H1 (cell line): ENCODE results near the gene CACNA2D1. TPM values are rescaled to one million over a fixed set of nuclear protein-coding genes. Genes with fewer than 3 reads are reported as not detected.

Source experiments
- CTCF ChIA-PET: fragments of 300-600 bp; sonication (Branson Sonifier 250); formaldehyde crosslinking; loops from one replicate; lab custom pipeline; 2021; ENCODE audit not compliant: partially characterized antibody; lab: Charles Lee
- POLR2A ChIA-PET: fragments of 300-600 bp; sonication (Branson Sonifier 250); formaldehyde crosslinking; loops from one replicate; lab custom pipeline; 2021; ENCODE audit warnings: inconsistent platforms; ENCODE audit not compliant: partially characterized antibody; lab: Charles Lee
- DNase-seq, 2 experiments: peaks; one replicate each; pipeline versions ENCODE4 v3.0.0 to v3.0.0-alpha.2; 2010 to 2022; ENCODE audit warnings: low spot score in 2 of 2, low read depth in 1 of 2, mixed read lengths in 1 of 2
- FAIRE-seq: peaks from 2 replicates; lab custom pipeline; 2011; peaks lifted over from hg19 to GRCh38; lab: Jason Lieb, UNC
- H2AFZ ChIP-seq: 2 replicates; pipeline ENCODE4 v1.8.1; 2012; ENCODE audit warnings: low read length, inconsistent platforms
- H2AK5ac ChIP-seq: 2 replicates; pipeline ENCODE4 v1.6.1; 2013; ENCODE audit warnings: low read depth, low read length
- H2BK120ac ChIP-seq: replicated peaks from 2 replicates; pipeline ENCODE3; 2013; ENCODE audit warnings: low read depth, low read length, inconsistent platforms
- H2BK12ac ChIP-seq: 2 replicates; pipeline ENCODE4 v1.6.1; 2013; ENCODE audit warnings: low read depth, low read length
- H2BK15ac ChIP-seq: 2 replicates; pipeline ENCODE4 v1.6.1; 2013; ENCODE audit warnings: low read length
- H2BK20ac ChIP-seq: 2 replicates; pipeline ENCODE4 v1.6.1; 2013; ENCODE audit warnings: low read length
- H2BK5ac ChIP-seq: 2 replicates; pipeline ENCODE4 v1.6.1; 2013; ENCODE audit warnings: low read depth, low read length
- H3K14ac ChIP-seq: 2 replicates; pipeline ENCODE4 v1.6.1; 2013; ENCODE audit warnings: inconsistent platforms; ENCODE audit not compliant: insufficient read length
- H3K18ac ChIP-seq: 2 replicates; pipeline ENCODE4 v1.6.1; 2013; ENCODE audit warnings: low read length; ENCODE audit errors: extremely low read depth
- H3K23ac ChIP-seq: 2 replicates; pipeline ENCODE4 v1.6.1; 2013; ENCODE audit warnings: inconsistent platforms; ENCODE audit not compliant: insufficient read length
- H3K23me2 ChIP-seq: 2 replicates; pipeline ENCODE4 v1.6.1; 2013; ENCODE audit warnings: low read depth, low read length
- H3K27ac ChIP-seq: 2 replicates; pipeline ENCODE4 v1.6.1; 2011; ENCODE audit warnings: low read depth, low read length, inconsistent platforms
- H3K27me3 ChIP-seq, 4 experiments: replicated peaks in 1 of 4; 1 replicate in 1 of 4; 2 replicates in 3 of 4; pipeline versions ENCODE4 v1.6.1 to v1.8.1; 2011 to 2013; ENCODE audit warnings: low read length in 3 of 4, mild to moderate bottlenecking in 3 of 4, inconsistent platforms in 2 of 4, mixed read lengths in 2 of 4, moderate library complexity in 1 of 4; ENCODE audit not compliant: control insufficient read depth in 3 of 4, insufficient read depth in 3 of 4; ENCODE audit errors: extremely low read depth in 1 of 4
- H3K36me3 ChIP-seq, 4 experiments: 2 replicates each; pipeline versions ENCODE4 v1.6.1 to v1.8.1; 2011 to 2013; ENCODE audit warnings: mild to moderate bottlenecking in 4 of 4, low read length in 3 of 4, moderate library complexity in 2 of 4, control low read depth in 1 of 4, inconsistent platforms in 1 of 4; ENCODE audit not compliant: insufficient read depth in 4 of 4, control insufficient read depth in 2 of 4
- H3K4ac ChIP-seq: replicated peaks from 2 replicates; pipeline ENCODE3; 2013; ENCODE audit warnings: low read length, low read depth, mixed read lengths, inconsistent platforms; ENCODE audit not compliant: insufficient read length
- H3K4me1 ChIP-seq, 4 experiments: replicated peaks in 1 of 4; 1 replicate in 1 of 4; 2 replicates in 3 of 4; pipeline versions ENCODE4 v1.6.1 to v1.8.1; 2011 to 2013; ENCODE audit warnings: low read length in 3 of 4, inconsistent platforms in 2 of 4, mixed read lengths in 1 of 4; ENCODE audit not compliant: insufficient read depth in 4 of 4, control insufficient read depth in 3 of 4
- H3K4me2 ChIP-seq, 2 experiments: 2 replicates each; pipeline versions ENCODE4 v1.6.1 to v1.8.1; 2011 to 2013; ENCODE audit warnings: low read depth in 2 of 2, low read length in 2 of 2, control low read depth in 1 of 2, inconsistent platforms in 1 of 2, mild to moderate bottlenecking in 1 of 2; ENCODE audit not compliant: insufficient read depth in 1 of 2
- H3K4me3 ChIP-seq, 4 experiments: fragments of 200-600, 300-600 bp in 1 of 4; sonication (generic), shearing (Covaris generic), sonication (Bioruptor Twin) in 1 of 4; 2 replicates each; pipeline versions ENCODE4 v1.5.1 to v1.8.1; 2011 to 2016; ENCODE audit warnings: low read length in 4 of 4, low read depth in 3 of 4, control low read depth in 2 of 4, inconsistent platforms in 2 of 4, mild to moderate bottlenecking in 2 of 4, mixed read lengths in 1 of 4, moderate library complexity in 1 of 4; ENCODE audit not compliant: insufficient read depth in 2 of 4; ENCODE audit errors: extremely low read depth in 1 of 4
- H3K56ac ChIP-seq: replicated peaks from 2 replicates; pipeline ENCODE3; 2013; ENCODE audit warnings: low read depth, mild to moderate bottlenecking, mixed read lengths, low read length, inconsistent platforms; ENCODE audit not compliant: insufficient read length
- H3K79me1 ChIP-seq: 2 replicates; pipeline ENCODE4 v1.6.1; 2013; ENCODE audit warnings: low read depth, low read length, control low read depth
- H3K79me2 ChIP-seq, 2 experiments: 2 replicates each; pipeline versions ENCODE4 v1.6.1 to v1.8.1; 2012 to 2013; ENCODE audit warnings: low read length in 2 of 2, mild to moderate bottlenecking in 2 of 2, inconsistent platforms in 1 of 2; ENCODE audit not compliant: insufficient read depth in 2 of 2, control insufficient read depth in 1 of 2
- H3K9ac ChIP-seq, 4 experiments: replicated peaks in 1 of 4; 1 replicate in 1 of 4; 2 replicates in 3 of 4; pipeline versions ENCODE4 v1.6.1 to v1.8.1; 2011 to 2013; ENCODE audit warnings: low read depth in 3 of 4, low read length in 3 of 4, control low read depth in 2 of 4, mild to moderate bottlenecking in 2 of 4, moderate library complexity in 2 of 4, inconsistent platforms in 1 of 4; ENCODE audit errors: extremely low read depth in 1 of 4
- H3K9me3 ChIP-seq, 2 experiments: 2 replicates each; pipeline versions ENCODE4 v1.6.1 to v1.8.1; 2012 to 2013; ENCODE audit warnings: mild to moderate bottlenecking in 2 of 2, moderate library complexity in 2 of 2, control low read depth in 1 of 2, inconsistent platforms in 1 of 2, low read depth in 1 of 2, low read length in 1 of 2, mixed read lengths in 1 of 2; ENCODE audit not compliant: insufficient read depth in 2 of 2
- H4K20me1 ChIP-seq, 2 experiments: replicated peaks in 1 of 2; 2 replicates each; pipeline versions ENCODE3 to v1.8.1; 2011 to 2013; ENCODE audit warnings: inconsistent platforms in 2 of 2, low read length in 2 of 2, mild to moderate bottlenecking in 1 of 2; ENCODE audit not compliant: insufficient read depth in 2 of 2, control insufficient read depth in 1 of 2
- H4K5ac ChIP-seq: 2 replicates; pipeline ENCODE4 v1.6.1; 2013; ENCODE audit warnings: low read length, low read depth, mixed read lengths, inconsistent platforms; ENCODE audit not compliant: insufficient read length
- H4K8ac ChIP-seq: 2 replicates; pipeline ENCODE4 v1.8.0; 2013; ENCODE audit warnings: mild to moderate bottlenecking, moderate library complexity, low read length, inconsistent platforms; ENCODE audit not compliant: insufficient read depth; ENCODE audit errors: extremely low read depth
- H4K91ac ChIP-seq: replicated peaks from 2 replicates; pipeline ENCODE3; 2013; ENCODE audit warnings: low read length, mixed read lengths, inconsistent platforms; ENCODE audit not compliant: insufficient read length
- CEBPB ChIP-seq: IDR thresholded peaks from 2 replicates; pipeline ENCODE4 v1.6.1; 2012; ENCODE audit warnings: low read depth, low read length
- JUN ChIP-seq: IDR thresholded peaks from 2 replicates; pipeline ENCODE4 v1.6.1; 2011; ENCODE audit warnings: low read depth, mild to moderate bottlenecking, improper control_type of control experiment, low read length
- KDM5A ChIP-seq: fragments of 200-600 bp; IDR thresholded peaks from 2 replicates; pipeline ENCODE4 v1.7.1; 2012; ENCODE audit warnings: mild to moderate bottlenecking, low read length, inconsistent platforms, mixed read lengths
- RBBP5 ChIP-seq: IDR thresholded peaks from 2 replicates; pipeline ENCODE4 v1.7.1; 2012; ENCODE audit warnings: low read depth, mild to moderate bottlenecking, inconsistent platforms, low read length, moderate library complexity, borderline replicate concordance
- SP2 ChIP-seq: IDR thresholded peaks from 2 replicates; pipeline ENCODE4 v1.6.1; 2012; ENCODE audit warnings: mild to moderate bottlenecking, low read length, inconsistent platforms
- WGBS, 2 experiments: shearing (Covaris generic) in 1 of 2; methylation state at CpG; one replicate each; pipeline versions ENCODE4 v1.1.6 to v1.1.7; 2013 to 2015; ENCODE audit warnings: low lambda C conversion rate in 2 of 2, mixed read lengths in 2 of 2, inconsistent platforms in 1 of 2, low coverage in 1 of 2, missing lambda C conversion rate in 1 of 2; ENCODE audit not compliant: insufficient replicate concordance in 2 of 2, insufficient coverage in 1 of 2, insufficient read length in 1 of 2; ENCODE audit errors: extremely low coverage in 1 of 2, missing lambda C conversion rate in 1 of 2; 5-methylcytosine and 5-hydroxymethylcytosine counted together
- polyA plus RNA-seq, 7 experiments: library from polyadenylated mRNA; depleted of rRNA in 3 of 7; stranded (reverse) in 5 of 7; unstranded in 2 of 7; fragments of >200 nt in 5 of 7; fragments of 200-250 nt in 2 of 7; gene quantifications; 1 replicate in 5 of 7; 2 replicates in 1 of 7; 4 replicates in 1 of 7; pipeline versions ENCODE4 v1.2.1 to v1.2.3, GENCODE V29; 2011 to 2013; ENCODE audit warnings: missing spikeins in 2 of 7, mixed read lengths in 2 of 7
- total RNA-seq: library from RNA; stranded (reverse); fragmentation: NEBNext Ultra II Directional; extraction: Animal tissue kit (Norgen Biotek cat#: 25700); gene quantifications from 2 replicates; pipeline ENCODE4 v1.2.1, GENCODE V29; 2021

Gene CACNA2D1
- total and polyA plus RNA-seq, 2 of the 8 experiments (the other 6 are each of a cell fraction or from before 2014, with no cell fraction given): 4.3 to 27.3 TPM

- DNase-seq (no peak), FAIRE-seq (no peak)
- H4K91ac ChIP-seq: no peak overlapping the region
- peaks cover 0 to 4% (median 2%) of the 10 kb centered on the region in 4 experiments; a peak in 2 of 7 replicates for H3K4me1 ChIP-seq
- no peaks in the 10 kb centered on the region for H4K20me1 ChIP-seq
- H2BK15ac ChIP-seq: no peak overlapping the region
- no peaks in the 10 kb centered on the region for H3K9me3 ChIP-seq
- H3K4me2 ChIP-seq: no peak overlapping the region
- H3K27me3 ChIP-seq: no peaks in the 10 kb centered on the region
- H3K36me3 ChIP-seq: no peaks in the 10 kb centered on the region
- no peak overlapping the region for H3K4me3 ChIP-seq
- no peak overlapping the region for H2BK5ac ChIP-seq
- no peak overlapping the region for H2AFZ ChIP-seq
- TF ChIP-seq CEBPB (no peak), SP2 (no peak), RBBP5 (no peak), JUN (no peak), KDM5A (no peak)
- no peak overlapping the region for H2BK20ac ChIP-seq
- POLR2A ChIA-PET: no interaction called here
- H3K27ac ChIP-seq: no peak overlapping the region
- no peak overlapping the region for H2BK12ac ChIP-seq
- H3K9ac ChIP-seq: no peak overlapping the region
- no peak overlapping the region for H3K23ac ChIP-seq
- H3K14ac ChIP-seq: no peak overlapping the region
- H3K79me1 ChIP-seq: no peaks in the 10 kb centered on the region
- WGBS, 2 experiments: 74% methylated on average over 7 of the region's 7 CpGs; no CpG with 5 or more reads in 1 of the 2 experiments
- no peaks in the 10 kb centered on the region for H3K79me2 ChIP-seq
- no peak overlapping the region for H4K5ac ChIP-seq
- no peaks in the 10 kb centered on the region for H3K23me2 ChIP-seq
- H3K56ac ChIP-seq: no peak overlapping the region
- no peak overlapping the region for H3K18ac ChIP-seq
- H2BK120ac ChIP-seq: no peak overlapping the region
- H4K8ac ChIP-seq: no peak overlapping the region; the same call in 1 of the 2 replicates
- CTCF ChIA-PET: no interaction called here
- no peak overlapping the region for H3K4ac ChIP-seq
- H2AK5ac ChIP-seq: no peak overlapping the region
Observed at GRCh38 chr7:82450759-82451158, 7.2 kb upstream of the CACNA2D1 start.
